Measurements from ENCODE around the gene UBE2O.
A peak's percentile ranks its signal among the peaks of the same experiment; 100 is the strongest.

Gene UBE2O

DNA sequence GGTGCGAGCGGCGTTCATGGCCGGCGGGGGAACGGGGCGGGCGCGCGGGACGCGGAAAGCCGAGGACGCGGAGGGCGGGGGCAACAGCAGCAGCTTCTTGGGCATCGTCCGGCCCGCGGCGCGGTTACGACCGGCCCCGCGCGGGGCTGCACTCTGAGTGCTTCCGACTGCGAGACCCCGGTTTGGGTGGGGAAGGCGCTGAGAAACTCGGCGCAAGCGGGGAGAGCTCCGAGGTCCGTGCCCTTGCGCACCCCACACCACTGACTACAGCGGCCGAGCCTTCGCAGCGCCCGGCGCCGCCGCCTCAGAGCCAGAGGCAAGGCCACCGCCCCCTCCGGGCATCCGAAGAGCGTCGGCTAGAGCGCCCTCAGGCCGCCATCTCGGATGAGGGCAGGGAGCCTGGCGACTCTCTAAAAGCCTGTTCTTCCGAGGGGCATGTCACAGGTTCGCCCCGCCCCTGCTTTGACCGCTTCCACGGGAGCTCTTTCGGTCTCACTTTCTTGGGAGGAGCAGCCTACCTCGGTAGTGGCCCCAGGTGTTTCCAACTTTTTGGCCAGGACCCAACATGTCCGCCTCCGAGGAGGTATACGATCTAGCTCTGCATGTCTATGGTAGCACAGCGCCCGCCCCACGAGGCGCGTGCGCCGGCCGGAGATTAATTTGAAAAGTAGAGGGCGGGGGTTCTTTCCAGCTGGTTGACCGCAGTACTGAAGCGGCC is 99.2 kb downstream of the UBE2O start, which contains the start of gene PRPSAP1 (continued):
- TF ChIP-seq, protein P1, sequence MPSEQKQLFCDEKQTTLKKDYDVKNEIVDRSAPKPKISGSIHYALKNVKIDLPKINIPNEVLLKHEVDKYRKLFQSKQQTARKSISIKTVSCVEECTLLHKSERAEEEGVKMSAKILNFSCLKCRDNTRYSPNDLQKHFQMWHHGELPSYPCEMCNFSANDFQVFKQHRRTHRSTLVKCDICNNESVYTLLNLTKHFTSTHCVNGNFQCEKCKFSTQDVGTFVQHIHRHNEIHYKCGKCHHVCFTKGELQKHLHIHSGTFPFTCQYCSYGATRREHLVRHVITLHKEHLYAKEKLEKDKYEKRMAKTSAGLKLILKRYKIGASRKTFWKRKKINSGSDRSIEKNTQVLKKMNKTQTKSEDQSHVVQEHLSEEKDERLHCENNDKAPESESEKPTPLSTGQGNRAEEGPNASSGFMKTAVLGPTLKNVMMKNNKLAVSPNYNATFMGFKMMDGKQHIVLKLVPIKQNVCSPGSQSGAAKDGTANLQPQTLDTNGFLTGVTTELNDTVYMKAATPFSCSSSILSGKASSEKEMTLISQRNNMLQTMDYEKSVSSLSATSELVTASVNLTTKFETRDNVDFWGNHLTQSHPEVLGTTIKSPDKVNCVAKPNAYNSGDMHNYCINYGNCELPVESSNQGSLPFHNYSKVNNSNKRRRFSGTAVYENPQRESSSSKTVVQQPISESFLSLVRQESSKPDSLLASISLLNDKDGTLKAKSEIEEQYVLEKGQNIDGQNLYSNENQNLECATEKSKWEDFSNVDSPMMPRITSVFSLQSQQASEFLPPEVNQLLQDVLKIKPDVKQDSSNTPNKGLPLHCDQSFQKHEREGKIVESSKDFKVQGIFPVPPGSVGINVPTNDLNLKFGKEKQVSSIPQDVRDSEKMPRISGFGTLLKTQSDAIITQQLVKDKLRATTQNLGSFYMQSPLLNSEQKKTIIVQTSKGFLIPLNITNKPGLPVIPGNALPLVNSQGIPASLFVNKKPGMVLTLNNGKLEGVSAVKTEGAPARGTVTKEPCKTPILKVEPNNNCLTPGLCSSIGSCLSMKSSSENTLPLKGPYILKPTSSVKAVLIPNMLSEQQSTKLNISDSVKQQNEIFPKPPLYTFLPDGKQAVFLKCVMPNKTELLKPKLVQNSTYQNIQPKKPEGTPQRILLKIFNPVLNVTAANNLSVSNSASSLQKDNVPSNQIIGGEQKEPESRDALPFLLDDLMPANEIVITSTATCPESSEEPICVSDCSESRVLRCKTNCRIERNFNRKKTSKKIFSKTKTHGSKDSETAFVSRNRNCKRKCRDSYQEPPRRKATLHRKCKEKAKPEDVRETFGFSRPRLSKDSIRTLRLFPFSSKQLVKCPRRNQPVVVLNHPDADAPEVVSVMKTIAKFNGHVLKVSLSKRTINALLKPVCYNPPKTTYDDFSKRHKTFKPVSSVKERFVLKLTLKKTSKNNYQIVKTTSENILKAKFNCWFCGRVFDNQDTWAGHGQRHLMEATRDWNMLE (tag by site-specific recombination; conservative IDR thresholded peaks at IDR 0.05; ENCODE audit: low read depth): peak; percentile 65
- TF ChIP-seq, protein P2, sequence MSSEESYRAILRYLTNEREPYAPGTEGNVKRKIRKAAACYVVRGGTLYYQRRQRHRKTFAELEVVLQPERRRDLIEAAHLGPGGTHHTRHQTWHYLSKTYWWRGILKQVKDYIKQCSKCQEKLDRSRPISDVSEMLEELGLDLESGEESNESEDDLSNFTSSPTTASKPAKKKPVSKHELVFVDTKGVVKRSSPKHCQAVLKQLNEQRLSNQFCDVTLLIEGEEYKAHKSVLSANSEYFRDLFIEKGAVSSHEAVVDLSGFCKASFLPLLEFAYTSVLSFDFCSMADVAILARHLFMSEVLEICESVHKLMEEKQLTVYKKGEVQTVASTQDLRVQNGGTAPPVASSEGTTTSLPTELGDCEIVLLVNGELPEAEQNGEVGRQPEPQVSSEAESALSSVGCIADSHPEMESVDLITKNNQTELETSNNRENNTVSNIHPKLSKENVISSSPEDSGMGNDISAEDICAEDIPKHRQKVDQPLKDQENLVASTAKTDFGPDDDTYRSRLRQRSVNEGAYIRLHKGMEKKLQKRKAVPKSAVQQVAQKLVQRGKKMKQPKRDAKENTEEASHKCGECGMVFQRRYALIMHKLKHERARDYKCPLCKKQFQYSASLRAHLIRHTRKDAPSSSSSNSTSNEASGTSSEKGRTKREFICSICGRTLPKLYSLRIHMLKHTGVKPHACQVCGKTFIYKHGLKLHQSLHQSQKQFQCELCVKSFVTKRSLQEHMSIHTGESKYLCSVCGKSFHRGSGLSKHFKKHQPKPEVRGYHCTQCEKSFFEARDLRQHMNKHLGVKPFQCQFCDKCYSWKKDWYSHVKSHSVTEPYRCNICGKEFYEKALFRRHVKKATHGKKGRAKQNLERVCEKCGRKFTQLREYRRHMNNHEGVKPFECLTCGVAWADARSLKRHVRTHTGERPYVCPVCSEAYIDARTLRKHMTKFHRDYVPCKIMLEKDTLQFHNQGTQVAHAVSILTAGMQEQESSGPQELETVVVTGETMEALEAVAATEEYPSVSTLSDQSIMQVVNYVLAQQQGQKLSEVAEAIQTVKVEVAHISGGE (tag by site-specific recombination; conservative IDR thresholded peaks at IDR 0.05; ENCODE audit: low read depth): peak; percentile 60
- peak; percentile 88 for TF ChIP-seq ZBTB20 (tag by site-specific recombination; IDR thresholded peaks at IDR 0.05)
- peak; percentile 60 for TF ChIP-seq GLIS1 (tag by site-specific recombination; IDR thresholded peaks at IDR 0.05)
- TF ChIP-seq, protein P3, sequence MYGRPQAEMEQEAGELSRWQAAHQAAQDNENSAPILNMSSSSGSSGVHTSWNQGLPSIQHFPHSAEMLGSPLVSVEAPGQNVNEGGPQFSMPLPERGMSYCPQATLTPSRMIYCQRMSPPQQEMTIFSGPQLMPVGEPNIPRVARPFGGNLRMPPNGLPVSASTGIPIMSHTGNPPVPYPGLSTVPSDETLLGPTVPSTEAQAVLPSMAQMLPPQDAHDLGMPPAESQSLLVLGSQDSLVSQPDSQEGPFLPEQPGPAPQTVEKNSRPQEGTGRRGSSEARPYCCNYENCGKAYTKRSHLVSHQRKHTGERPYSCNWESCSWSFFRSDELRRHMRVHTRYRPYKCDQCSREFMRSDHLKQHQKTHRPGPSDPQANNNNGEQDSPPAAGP (tag by site-specific recombination; IDR thresholded peaks at IDR 0.05): peak; percentile 94
- TF ChIP-seq ZBTB7A (tag by site-specific recombination; IDR thresholded peaks at IDR 0.05; ENCODE audit: low read depth): peak; percentile 72
- no peak for TF ChIP-seq ZNF473 (tag by site-specific recombination; IDR thresholded peaks at IDR 0.05)
- TF ChIP-seq SP7 (tag by site-specific recombination; IDR thresholded peaks at IDR 0.05): peak; percentile 95
- peak; percentile 96; the same call in 1 of the 2 replicates for TF ChIP-seq ZNF391 (tag by site-specific recombination; IDR thresholded peaks at IDR 0.05; ENCODE audit: borderline replicate concordance, low read depth)
- TF ChIP-seq KLF1 (tag by site-specific recombination; IDR thresholded peaks at IDR 0.05): peak; percentile 89
- TF ChIP-seq, protein P4, sequence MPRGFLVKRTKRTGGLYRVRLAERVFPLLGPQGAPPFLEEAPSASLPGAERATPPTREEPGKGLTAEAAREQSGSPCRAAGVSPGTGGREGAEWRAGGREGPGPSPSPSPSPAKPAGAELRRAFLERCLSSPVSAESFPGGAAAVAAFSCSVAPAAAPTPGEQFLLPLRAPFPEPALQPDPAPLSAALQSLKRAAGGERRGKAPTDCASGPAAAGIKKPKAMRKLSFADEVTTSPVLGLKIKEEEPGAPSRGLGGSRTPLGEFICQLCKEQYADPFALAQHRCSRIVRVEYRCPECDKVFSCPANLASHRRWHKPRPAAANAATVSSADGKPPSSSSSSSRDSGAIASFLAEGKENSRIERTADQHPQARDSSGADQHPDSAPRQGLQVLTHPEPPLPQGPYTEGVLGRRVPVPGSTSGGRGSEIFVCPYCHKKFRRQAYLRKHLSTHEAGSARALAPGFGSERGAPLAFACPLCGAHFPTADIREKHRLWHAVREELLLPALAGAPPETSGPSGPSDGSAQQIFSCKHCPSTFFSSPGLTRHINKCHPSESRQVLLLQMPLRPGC (tag by site-specific recombination; IDR thresholded peaks at IDR 0.05): peak; percentile 85
- TF ChIP-seq, protein P5, sequence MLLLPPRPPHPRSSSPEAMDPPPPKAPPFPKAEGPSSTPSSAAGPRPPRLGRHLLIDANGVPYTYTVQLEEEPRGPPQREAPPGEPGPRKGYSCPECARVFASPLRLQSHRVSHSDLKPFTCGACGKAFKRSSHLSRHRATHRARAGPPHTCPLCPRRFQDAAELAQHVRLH (tag by site-specific recombination; IDR thresholded peaks at IDR 0.05): peak; percentile 92
- TF ChIP-seq ZNF76 (tag by site-specific recombination; IDR thresholded peaks at IDR 0.05; ENCODE audit: borderline replicate concordance, low read depth): peak; percentile 92
- 0 out of 2 replicates have a peak, but pooled peaks have one; percentile 19 for TF ChIP-seq IKZF3 (tag by site-specific recombination; IDR thresholded peaks at IDR 0.05)
- peak; percentile 54; the same call in 1 of the 2 replicates for TF ChIP-seq SCRT2 (tag by site-specific recombination; IDR thresholded peaks at IDR 0.05)
- TF ChIP-seq ZNF555 (tag by site-specific recombination; conservative IDR thresholded peaks at IDR 0.05): no peak
- no peak for TF ChIP-seq ZNF433 (tag by site-specific recombination; IDR thresholded peaks at IDR 0.05; ENCODE audit: low read depth)
- no peak for TF ChIP-seq ZNF670 (tag by site-specific recombination; IDR thresholded peaks at IDR 0.05; ENCODE audit: low read depth)
- TF ChIP-seq, protein P6, sequence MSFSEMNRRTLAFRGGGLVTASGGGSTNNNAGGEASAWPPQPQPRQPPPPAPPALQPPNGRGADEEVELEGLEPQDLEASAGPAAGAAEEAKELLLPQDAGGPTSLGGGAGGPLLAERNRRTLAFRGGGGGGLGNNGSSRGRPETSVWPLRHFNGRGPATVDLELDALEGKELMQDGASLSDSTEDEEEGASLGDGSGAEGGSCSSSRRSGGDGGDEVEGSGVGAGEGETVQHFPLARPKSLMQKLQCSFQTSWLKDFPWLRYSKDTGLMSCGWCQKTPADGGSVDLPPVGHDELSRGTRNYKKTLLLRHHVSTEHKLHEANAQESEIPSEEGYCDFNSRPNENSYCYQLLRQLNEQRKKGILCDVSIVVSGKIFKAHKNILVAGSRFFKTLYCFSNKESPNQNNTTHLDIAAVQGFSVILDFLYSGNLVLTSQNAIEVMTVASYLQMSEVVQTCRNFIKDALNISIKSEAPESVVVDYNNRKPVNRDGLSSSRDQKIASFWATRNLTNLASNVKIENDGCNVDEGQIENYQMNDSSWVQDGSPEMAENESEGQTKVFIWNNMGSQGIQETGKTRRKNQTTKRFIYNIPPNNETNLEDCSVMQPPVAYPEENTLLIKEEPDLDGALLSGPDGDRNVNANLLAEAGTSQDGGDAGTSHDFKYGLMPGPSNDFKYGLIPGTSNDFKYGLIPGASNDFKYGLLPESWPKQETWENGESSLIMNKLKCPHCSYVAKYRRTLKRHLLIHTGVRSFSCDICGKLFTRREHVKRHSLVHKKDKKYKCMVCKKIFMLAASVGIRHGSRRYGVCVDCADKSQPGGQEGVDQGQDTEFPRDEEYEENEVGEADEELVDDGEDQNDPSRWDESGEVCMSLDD (tag by site-specific recombination; IDR thresholded peaks at IDR 0.05): peak; percentile 89
- TF ChIP-seq, protein P7, sequence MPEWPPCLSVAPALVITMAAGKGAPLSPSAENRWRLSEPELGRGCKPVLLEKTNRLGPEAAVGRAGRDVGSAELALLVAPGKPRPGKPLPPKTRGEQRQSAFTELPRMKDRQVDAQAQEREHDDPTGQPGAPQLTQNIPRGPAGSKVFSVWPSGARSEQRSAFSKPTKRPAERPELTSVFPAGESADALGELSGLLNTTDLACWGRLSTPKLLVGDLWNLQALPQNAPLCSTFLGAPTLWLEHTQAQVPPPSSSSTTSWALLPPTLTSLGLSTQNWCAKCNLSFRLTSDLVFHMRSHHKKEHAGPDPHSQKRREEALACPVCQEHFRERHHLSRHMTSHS (tag by site-specific recombination; IDR thresholded peaks at IDR 0.05): no peak
- TF ChIP-seq ZNF549 (tag by site-specific recombination; IDR thresholded peaks at IDR 0.05): no peak
- TF ChIP-seq KLF7 (tag by site-specific recombination; IDR thresholded peaks at IDR 0.05; ENCODE audit: borderline replicate concordance): peak; percentile 98
- TF ChIP-seq KLF9 (tag by site-specific recombination; IDR thresholded peaks at IDR 0.05; ENCODE audit: low read depth): peak; percentile 95
